BLaER1 (cell line): ENCODE data around the gene FN3K.

Experiments used
- H3K27ac ChIP-seq: shearing (Covaris generic); formaldehyde crosslinking; 2 replicates; pipeline ENCODE4 v1.8.1; 2022
- H3K27me3 ChIP-seq: shearing (Covaris generic); formaldehyde crosslinking; 2 replicates; pipeline ENCODE4 v1.8.1; 2022
- H3K36me3 ChIP-seq: shearing (Covaris generic); formaldehyde crosslinking; 2 replicates; pipeline ENCODE4 v1.8.1; 2022
- H3K4me1 ChIP-seq: shearing (Covaris generic); formaldehyde crosslinking; 2 replicates; pipeline ENCODE4 v1.8.1; 2022
- H3K4me2 ChIP-seq: shearing (Covaris generic); formaldehyde crosslinking; 2 replicates; pipeline ENCODE4 v1.8.1; 2022
- H3K4me3 ChIP-seq: shearing (Covaris generic); formaldehyde crosslinking; 2 replicates; pipeline ENCODE4 v1.8.1; 2022
- H3K9ac ChIP-seq: shearing (Covaris generic); formaldehyde crosslinking; 2 replicates; pipeline ENCODE4 v1.8.1; 2022
- H3K9me3 ChIP-seq: shearing (Covaris generic); formaldehyde crosslinking; 2 replicates; pipeline ENCODE4 v1.8.1; 2022
- H4K20me1 ChIP-seq: shearing (Covaris generic); formaldehyde crosslinking; 2 replicates; pipeline ENCODE4 v1.8.1; 2022
- Cebpa-rat ChIP-seq: shearing (Covaris generic); IDR thresholded peaks from 2 replicates; pipeline ENCODE4 v1.8.1; 2022

Gene FN3K

GRCh38 chr17:82734987-82735866 lies at the start of gene FN3K:
Gene FN3K (plus strand): TSS chr17:82735615. CDS start chr17:82735637, 22 bp downstream.
- no peaks in the 10 kb centered on the region for H4K20me1 ChIP-seq
- peaks cover 29% of the 10 kb centered on the region for H3K27me3 ChIP-seq
- no peak within 1 kb of the TSS for H3K4me2 ChIP-seq
- H3K9ac ChIP-seq: no peak within 1 kb of the TSS
- peaks cover 38% of the 10 kb centered on the region for H3K9me3 ChIP-seq
- no peaks in the 10 kb centered on the region for H3K4me1 ChIP-seq
- TF ChIP-seq Cebpa-rat: no peak
- H3K36me3 ChIP-seq: peaks cover 54% of the 10 kb centered on the region
- H3K27ac ChIP-seq: no peak within 1 kb of the TSS
- H3K4me3 ChIP-seq: no peak within 1 kb of the TSS

GRCh38 chr17:82686366-82687324 lies 48.8 kb upstream of the FN3K start:
- Histone ChIP-seq H3K4me2 (no peak overlapping the region), H3K27me3 (no peaks in the 10 kb centered on the region), H3K4me3 (no peak overlapping the region), H3K9ac (no peak overlapping the region), H3K4me1 (peaks cover 36% of the 10 kb centered on the region), H4K20me1 (peaks cover 9% of the 10 kb centered on the region; the same call in 1 of the 2 replicates), H3K36me3 (peaks cover 5% of the 10 kb centered on the region; the same call in 1 of the 2 replicates), H3K27ac (no peak overlapping the region), H3K9me3 (peaks cover 4% of the 10 kb centered on the region)
- TF ChIP-seq Cebpa-rat: no peak

GRCh38 chr17:82687375-82687861 lies 48.0 kb upstream of the FN3K start:
- no peak overlapping the region for H3K4me3 ChIP-seq
- no peaks in the 10 kb centered on the region for H3K9me3 ChIP-seq
- no peak overlapping the region for H3K9ac ChIP-seq
- peaks cover 5% of the 10 kb centered on the region; the same call in 1 of the 2 replicates for H3K36me3 ChIP-seq
- peaks cover 44% of the 10 kb centered on the region for H3K4me1 ChIP-seq
- peaks cover 9% of the 10 kb centered on the region; the same call in 1 of the 2 replicates for H4K20me1 ChIP-seq
- no peak overlapping the region for H3K27ac ChIP-seq
- H3K27me3 ChIP-seq: no peaks in the 10 kb centered on the region
- no peak for TF ChIP-seq Cebpa-rat
- H3K4me2 ChIP-seq: no peak overlapping the region

- Histone ChIP-seq H3K9me3 (no peaks in the 10 kb centered on the region), H3K4me3 (no peak overlapping the region), H3K27me3 (no peaks in the 10 kb centered on the region), H3K9ac (no peak overlapping the region), H3K27ac (no peak overlapping the region), H3K4me1 (peaks cover 48% of the 10 kb centered on the region), H4K20me1 (peaks cover 9% of the 10 kb centered on the region; the same call in 1 of the 2 replicates), H3K4me2 (no peak overlapping the region), H3K36me3 (peaks cover 5% of the 10 kb centered on the region; the same call in 1 of the 2 replicates)
- no peak for TF ChIP-seq Cebpa-rat
Observed at GRCh38 chr17:82687871-82688270, 47.5 kb upstream of the FN3K start.

- H3K4me2 ChIP-seq: no peak overlapping the region
- H3K36me3 ChIP-seq: peaks cover 7% of the 10 kb centered on the region; the same call in 1 of the 2 replicates
- peaks cover 54% of the 10 kb centered on the region for H3K4me1 ChIP-seq
- H3K4me3 ChIP-seq: no peak overlapping the region
- no peak overlapping the region for H3K27ac ChIP-seq
- peaks cover 9% of the 10 kb centered on the region; the same call in 1 of the 2 replicates for H4K20me1 ChIP-seq
- H3K9me3 ChIP-seq: peaks cover 9% of the 10 kb centered on the region
- TF ChIP-seq Cebpa-rat: no peak
- H3K9ac ChIP-seq: no peak overlapping the region
- H3K27me3 ChIP-seq: no peaks in the 10 kb centered on the region
Observed at GRCh38 chr17:82689077-82689476, 46.3 kb upstream of the FN3K start.

- Histone ChIP-seq H3K4me2 (peak overlapping the region; percentile 79), H3K36me3 (peaks cover 8% of the 10 kb centered on the region), H3K27ac (peak overlapping the region; percentile 35), H3K9ac (peak overlapping the region; percentile 53; the same call in 1 of the 2 replicates), H3K27me3 (peaks cover 10% of the 10 kb centered on the region), H3K9me3 (peaks cover 28% of the 10 kb centered on the region), H3K4me3 (no peak overlapping the region), H4K20me1 (peaks cover 9% of the 10 kb centered on the region; the same call in 1 of the 2 replicates), H3K4me1 (peaks cover 54% of the 10 kb centered on the region)
- no peak for TF ChIP-seq Cebpa-rat
Observed at GRCh38 chr17:82690786-82691489, 44.5 kb upstream of the FN3K start.

- H3K36me3 ChIP-seq: peaks cover 12% of the 10 kb centered on the region
- H4K20me1 ChIP-seq: peaks cover 17% of the 10 kb centered on the region
- H3K4me2 ChIP-seq: peak overlapping the region; percentile 79
- no peak overlapping the region for H3K4me3 ChIP-seq
- H3K9me3 ChIP-seq: peaks cover 35% of the 10 kb centered on the region
- H3K27ac ChIP-seq: peak overlapping the region; percentile 35
- peaks cover 54% of the 10 kb centered on the region for H3K4me1 ChIP-seq
- peaks cover 18% of the 10 kb centered on the region for H3K27me3 ChIP-seq
- H3K9ac ChIP-seq: peak overlapping the region; percentile 24; the same call in 1 of the 2 replicates
- TF ChIP-seq Cebpa-rat: no peak
Observed at GRCh38 chr17:82691714-82692113, 43.7 kb upstream of the FN3K start.

GRCh38 chr17:82692268-82692667 lies 43.1 kb upstream of the FN3K start:
- no peak for TF ChIP-seq Cebpa-rat

More at GRCh38 chr17:82692268-82692667, 43.1 kb upstream of the FN3K start:
- H3K27ac ChIP-seq: no peak overlapping the region
- H3K4me3 ChIP-seq: no peak overlapping the region
- H4K20me1 ChIP-seq: peaks cover 22% of the 10 kb centered on the region
- H3K4me1 ChIP-seq: peaks cover 58% of the 10 kb centered on the region
- peaks cover 12% of the 10 kb centered on the region for H3K36me3 ChIP-seq
- peak overlapping the region; percentile 79 for H3K4me2 ChIP-seq
- peaks cover 40% of the 10 kb centered on the region for H3K9me3 ChIP-seq
- peak overlapping the region; percentile 41; the same call in 1 of the 2 replicates for H3K9ac ChIP-seq
- peaks cover 24% of the 10 kb centered on the region for H3K27me3 ChIP-seq
